HepG2 (cell line): ENCODE data around the gene WIPF2. TPM values are rescaled to one million over a fixed set of nuclear protein-coding genes. Genes with fewer than 3 reads are reported as not detected.

Experiments
- AGO2 ChIP-seq: fragments of 200-400 bp; formaldehyde crosslinking; optimal IDR thresholded peaks from 2 replicates; pipeline ENCODE3; 2017; ENCODE audit warnings: mild to moderate bottlenecking, low read depth, low read length, moderate library complexity
- ATF3 ChIP-seq: sonication (generic); formaldehyde crosslinking; IDR thresholded peaks from 2 replicates; pipeline ENCODE4 v1.4.0; 2020; ENCODE audit warnings: missing genetic modification reagents
- DNMT3B ChIP-seq: conservative IDR thresholded peaks from 2 replicates; pipeline ENCODE4 v1.6.1; 2016; ENCODE audit warnings: missing biosample characterization, control low read depth
- DPF2 ChIP-seq: sonication (generic); formaldehyde crosslinking; IDR thresholded peaks from 2 replicates; pipeline ENCODE4 v1.4.0; 2020; ENCODE audit warnings: mild to moderate bottlenecking, low read depth, missing genetic modification reagents, borderline replicate concordance
- GZF1 ChIP-seq: sonication (generic); formaldehyde crosslinking; IDR thresholded peaks from 2 replicates; pipeline ENCODE4 v1.5.1; 2020; ENCODE audit warnings: mild to moderate bottlenecking, missing genetic modification reagents
- KAT2B ChIP-seq: fragments of 150-350 bp; IDR thresholded peaks from 2 replicates; pipeline ENCODE4 v1.6.1; 2014; ENCODE audit warnings: low read depth, low read length, borderline replicate concordance
- MED1 ChIP-seq: sonication (generic); formaldehyde crosslinking; IDR thresholded peaks from 2 replicates; pipeline ENCODE4 v1.4.0; 2020; ENCODE audit warnings: missing genetic modification reagents
- MTF1 ChIP-seq: sonication (generic); formaldehyde crosslinking; IDR thresholded peaks from 2 replicates; pipeline ENCODE4 v1.5.0; 2020; ENCODE audit warnings: missing genetic modification reagents
- NCOA2 ChIP-seq: sonication (generic); formaldehyde crosslinking; IDR thresholded peaks from 2 replicates; pipeline ENCODE4 v1.8.0; 2022; ENCODE audit warnings: inconsistent platforms
- PHF8 ChIP-seq: sonication (generic); formaldehyde crosslinking; IDR thresholded peaks from 2 replicates; pipeline ENCODE4 v1.5.0; 2020; ENCODE audit warnings: missing genetic modification reagents
- PRMT3 ChIP-seq: sonication (generic); formaldehyde crosslinking; IDR thresholded peaks from 2 replicates; pipeline ENCODE4 v1.8.1; 2022; ENCODE audit warnings: low read depth, mild to moderate bottlenecking, moderate library complexity, missing genetic modification reagents, borderline replicate concordance
- SNAPC5 ChIP-seq: sonication (generic); formaldehyde crosslinking; IDR thresholded peaks from 2 replicates; pipeline ENCODE4 v1.8.1; 2023; ENCODE audit warnings: mild to moderate bottlenecking, missing genetic modification reagents, borderline replicate concordance
- SYNCRIP ChIP-seq: fragments of 200-400 bp; formaldehyde crosslinking; IDR thresholded peaks from 2 replicates; pipeline ENCODE4 v1.6.1; 2018; ENCODE audit warnings: mild to moderate bottlenecking, low read depth, low read length; ENCODE audit not compliant: insufficient read depth
- ZMYM3 ChIP-seq: sonication (generic); formaldehyde crosslinking; IDR thresholded peaks from 2 replicates; pipeline ENCODE4 v1.5.1; 2020; ENCODE audit warnings: mild to moderate bottlenecking, missing genetic modification reagents
- ZNF205 ChIP-seq: IDR thresholded peaks from 2 replicates; pipeline ENCODE4 v1.6.1; 2018; ENCODE audit warnings: missing biosample characterization, missing genetic modification reagents
- ZNF225 ChIP-seq: sonication (generic); formaldehyde crosslinking; IDR thresholded peaks from 2 replicates; pipeline ENCODE4 v1.4.0; 2020; ENCODE audit warnings: mild to moderate bottlenecking, missing genetic modification reagents
- ZNF367 ChIP-seq: sonication (generic); formaldehyde crosslinking; IDR thresholded peaks from 2 replicates; pipeline ENCODE4 v1.4.0; 2020; ENCODE audit warnings: missing genetic modification reagents, borderline replicate concordance
- ZNF547 ChIP-seq: sonication (generic); formaldehyde crosslinking; IDR thresholded peaks from 2 replicates; pipeline ENCODE4 v1.5.1; 2020; ENCODE audit warnings: mild to moderate bottlenecking, missing genetic modification reagents
- ZSCAN20 ChIP-seq: sonication (generic); formaldehyde crosslinking; IDR thresholded peaks from 2 replicates; pipeline ENCODE4 v1.4.0; 2020; ENCODE audit warnings: missing genetic modification reagents, mild to moderate bottlenecking, borderline replicate concordance
- polyA plus RNA-seq, 8 experiments: library from polyadenylated mRNA; depleted of rRNA in 3 of 8; stranded (reverse) in 7 of 8; unstranded in 1 of 8; fragments of >200 nt; fragmentation: Illumina TruSeq in 4 of 8; extraction: Trizol in 4 of 8; gene quantifications; 2 replicates each; pipeline versions ENCODE4 v1.2.1 to v1.2.3, GENCODE V29; 2011 to 2016; ENCODE audit warnings: low read depth in 4 of 8, missing spikeins in 1 of 8, mixed read lengths in 1 of 8; ENCODE audit not compliant: insufficient read depth in 1 of 8
- total RNA-seq, 5 experiments: library from RNA; depleted of rRNA; stranded (reverse); fragments of >200 nt; fragmentation: Illumina TruSeq; extraction: Trizol; gene quantifications; 2 replicates each; pipeline ENCODE4 v1.2.3, GENCODE V29; 2016; ENCODE audit warnings: low read depth in 1 of 5
- TF ChIP-seq, protein P1 (sequence below), 2 experiments: IDR thresholded peaks; 2 replicates each; pipeline ENCODE4 v1.6.1; 2011 to 2012; ENCODE audit warnings: low read length in 2 of 2, borderline replicate concordance in 1 of 2, low read depth in 1 of 2, mild to moderate bottlenecking in 1 of 2, moderate library complexity in 1 of 2
- TF ChIP-seq, protein P2 (sequence below): sonication (generic); formaldehyde crosslinking; IDR thresholded peaks from 2 replicates; pipeline ENCODE4 v1.8.0; 2023; ENCODE audit warnings: mild to moderate bottlenecking, missing genetic modification reagents
- TF ChIP-seq, protein P3 (sequence below): sonication (generic); formaldehyde crosslinking; IDR thresholded peaks from 2 replicates; pipeline ENCODE4 v1.4.0; 2020; ENCODE audit warnings: low read depth, missing genetic modification reagents

WIPF2 gene
- total and polyA plus RNA-seq, 2 of the 13 experiments (the other 11 are each of a cell fraction or from before 2014, with no cell fraction given): 7.2 to 10.8 TPM

GRCh38 chr17:40290629-40291280 lies 71.7 kb downstream of the WIPF2 start (continued):
- no peak for TF ChIP-seq KAT2B
- TF ChIP-seq MED1 (CRISPR knock-in tag): peak; percentile 27; the same call in 1 of the 2 replicates
- no peak for TF ChIP-seq NCOA2
- TF ChIP-seq, protein P1, sequence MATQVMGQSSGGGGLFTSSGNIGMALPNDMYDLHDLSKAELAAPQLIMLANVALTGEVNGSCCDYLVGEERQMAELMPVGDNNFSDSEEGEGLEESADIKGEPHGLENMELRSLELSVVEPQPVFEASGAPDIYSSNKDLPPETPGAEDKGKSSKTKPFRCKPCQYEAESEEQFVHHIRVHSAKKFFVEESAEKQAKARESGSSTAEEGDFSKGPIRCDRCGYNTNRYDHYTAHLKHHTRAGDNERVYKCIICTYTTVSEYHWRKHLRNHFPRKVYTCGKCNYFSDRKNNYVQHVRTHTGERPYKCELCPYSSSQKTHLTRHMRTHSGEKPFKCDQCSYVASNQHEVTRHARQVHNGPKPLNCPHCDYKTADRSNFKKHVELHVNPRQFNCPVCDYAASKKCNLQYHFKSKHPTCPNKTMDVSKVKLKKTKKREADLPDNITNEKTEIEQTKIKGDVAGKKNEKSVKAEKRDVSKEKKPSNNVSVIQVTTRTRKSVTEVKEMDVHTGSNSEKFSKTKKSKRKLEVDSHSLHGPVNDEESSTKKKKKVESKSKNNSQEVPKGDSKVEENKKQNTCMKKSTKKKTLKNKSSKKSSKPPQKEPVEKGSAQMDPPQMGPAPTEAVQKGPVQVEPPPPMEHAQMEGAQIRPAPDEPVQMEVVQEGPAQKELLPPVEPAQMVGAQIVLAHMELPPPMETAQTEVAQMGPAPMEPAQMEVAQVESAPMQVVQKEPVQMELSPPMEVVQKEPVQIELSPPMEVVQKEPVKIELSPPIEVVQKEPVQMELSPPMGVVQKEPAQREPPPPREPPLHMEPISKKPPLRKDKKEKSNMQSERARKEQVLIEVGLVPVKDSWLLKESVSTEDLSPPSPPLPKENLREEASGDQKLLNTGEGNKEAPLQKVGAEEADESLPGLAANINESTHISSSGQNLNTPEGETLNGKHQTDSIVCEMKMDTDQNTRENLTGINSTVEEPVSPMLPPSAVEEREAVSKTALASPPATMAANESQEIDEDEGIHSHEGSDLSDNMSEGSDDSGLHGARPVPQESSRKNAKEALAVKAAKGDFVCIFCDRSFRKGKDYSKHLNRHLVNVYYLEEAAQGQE (IDR thresholded peaks at IDR 0.05; ENCODE audit: borderline replicate concordance in 1 of 2, low read depth in 1 of 2, low read length in 2 of 2): no peak
- no peak for TF ChIP-seq DPF2 (CRISPR knock-in tag)
- TF ChIP-seq, protein P2, sequence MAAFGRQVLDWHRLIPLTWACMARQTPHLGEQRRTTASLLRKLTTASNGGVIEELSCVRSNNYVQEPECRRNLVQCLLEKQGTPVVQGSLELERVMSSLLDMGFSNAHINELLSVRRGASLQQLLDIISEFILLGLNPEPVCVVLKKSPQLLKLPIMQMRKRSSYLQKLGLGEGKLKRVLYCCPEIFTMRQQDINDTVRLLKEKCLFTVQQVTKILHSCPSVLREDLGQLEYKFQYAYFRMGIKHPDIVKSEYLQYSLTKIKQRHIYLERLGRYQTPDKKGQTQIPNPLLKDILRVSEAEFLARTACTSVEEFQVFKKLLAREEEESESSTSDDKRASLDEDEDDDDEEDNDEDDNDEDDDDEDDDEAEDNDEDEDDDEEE (CRISPR knock-in tag): no peak
- 0 out of 2 replicates have a peak, but pooled peaks have one; percentile 19 for TF ChIP-seq ZNF205 (CRISPR knock-in tag)
- no peak for TF ChIP-seq GZF1 (CRISPR knock-in tag)
- no peak for TF ChIP-seq ATF3
- TF ChIP-seq SYNCRIP: no peak
- TF ChIP-seq ZMYM3 (CRISPR knock-in tag): no peak
- TF ChIP-seq SNAPC5 (CRISPR knock-in tag): no peak
- TF ChIP-seq ZNF225: no peak
- 0 out of 2 replicates have a peak, but pooled peaks have one; percentile 62 for TF ChIP-seq DNMT3B (CRISPR knock-in tag)
- no peak for TF ChIP-seq ZSCAN20 (CRISPR knock-in tag)
- TF ChIP-seq, protein P3, sequence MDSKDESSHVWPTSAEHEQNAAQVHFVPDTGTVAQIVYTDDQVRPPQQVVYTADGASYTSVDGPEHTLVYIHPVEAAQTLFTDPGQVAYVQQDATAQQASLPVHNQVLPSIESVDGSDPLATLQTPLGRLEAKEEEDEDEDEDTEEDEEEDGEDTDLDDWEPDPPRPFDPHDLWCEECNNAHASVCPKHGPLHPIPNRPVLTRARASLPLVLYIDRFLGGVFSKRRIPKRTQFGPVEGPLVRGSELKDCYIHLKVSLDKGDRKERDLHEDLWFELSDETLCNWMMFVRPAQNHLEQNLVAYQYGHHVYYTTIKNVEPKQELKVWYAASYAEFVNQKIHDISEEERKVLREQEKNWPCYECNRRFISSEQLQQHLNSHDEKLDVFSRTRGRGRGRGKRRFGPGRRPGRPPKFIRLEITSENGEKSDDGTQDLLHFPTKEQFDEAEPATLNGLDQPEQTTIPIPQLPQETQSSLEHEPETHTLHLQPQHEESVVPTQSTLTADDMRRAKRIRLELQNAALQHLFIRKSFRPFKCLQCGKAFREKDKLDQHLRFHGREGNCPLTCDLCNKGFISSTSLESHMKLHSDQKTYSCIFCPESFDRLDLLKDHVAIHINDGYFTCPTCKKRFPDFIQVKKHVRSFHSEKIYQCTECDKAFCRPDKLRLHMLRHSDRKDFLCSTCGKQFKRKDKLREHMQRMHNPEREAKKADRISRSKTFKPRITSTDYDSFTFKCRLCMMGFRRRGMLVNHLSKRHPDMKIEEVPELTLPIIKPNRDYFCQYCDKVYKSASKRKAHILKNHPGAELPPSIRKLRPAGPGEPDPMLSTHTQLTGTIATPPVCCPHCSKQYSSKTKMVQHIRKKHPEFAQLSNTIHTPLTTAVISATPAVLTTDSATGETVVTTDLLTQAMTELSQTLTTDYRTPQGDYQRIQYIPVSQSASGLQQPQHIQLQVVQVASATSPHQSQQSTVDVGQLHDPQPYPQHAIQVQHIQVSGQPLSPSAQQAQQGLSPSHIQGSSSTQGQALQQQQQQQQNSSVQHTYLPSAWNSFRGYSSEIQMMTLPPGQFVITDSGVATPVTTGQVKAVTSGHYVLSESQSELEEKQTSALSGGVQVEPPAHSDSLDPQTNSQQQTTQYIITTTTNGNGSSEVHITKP (CRISPR knock-in tag): no peak
- no peak for TF ChIP-seq ZNF547
- TF ChIP-seq AGO2: no peak
- no peak for TF ChIP-seq MTF1 (CRISPR knock-in tag)
- TF ChIP-seq ZNF367 (CRISPR knock-in tag): no peak
- TF ChIP-seq PRMT3 (CRISPR knock-in tag): no peak
- TF ChIP-seq PHF8 (CRISPR knock-in tag): no peak
